Stimulated activated CD8-positive, alpha-beta memory T cell treated with anti-CD3 and anti-CD28 coated beads, Interleukin-7, amount 100 ng/mL, for 4 hours (primary cell): ENCODE measurements around the gene C9orf78.

Experiments
- DNase-seq, 2 donors: peaks; one replicate each; pipeline ENCODE4 v3.0.0-alpha.2; 2020; ENCODE audit warnings: low read depth in 2 of 2

Gene C9orf78

GRCh38 chr9:129840034-129840433 is 5.0 kb upstream of the C9orf78 start:
- DNase-seq, result no peak

DNA sequence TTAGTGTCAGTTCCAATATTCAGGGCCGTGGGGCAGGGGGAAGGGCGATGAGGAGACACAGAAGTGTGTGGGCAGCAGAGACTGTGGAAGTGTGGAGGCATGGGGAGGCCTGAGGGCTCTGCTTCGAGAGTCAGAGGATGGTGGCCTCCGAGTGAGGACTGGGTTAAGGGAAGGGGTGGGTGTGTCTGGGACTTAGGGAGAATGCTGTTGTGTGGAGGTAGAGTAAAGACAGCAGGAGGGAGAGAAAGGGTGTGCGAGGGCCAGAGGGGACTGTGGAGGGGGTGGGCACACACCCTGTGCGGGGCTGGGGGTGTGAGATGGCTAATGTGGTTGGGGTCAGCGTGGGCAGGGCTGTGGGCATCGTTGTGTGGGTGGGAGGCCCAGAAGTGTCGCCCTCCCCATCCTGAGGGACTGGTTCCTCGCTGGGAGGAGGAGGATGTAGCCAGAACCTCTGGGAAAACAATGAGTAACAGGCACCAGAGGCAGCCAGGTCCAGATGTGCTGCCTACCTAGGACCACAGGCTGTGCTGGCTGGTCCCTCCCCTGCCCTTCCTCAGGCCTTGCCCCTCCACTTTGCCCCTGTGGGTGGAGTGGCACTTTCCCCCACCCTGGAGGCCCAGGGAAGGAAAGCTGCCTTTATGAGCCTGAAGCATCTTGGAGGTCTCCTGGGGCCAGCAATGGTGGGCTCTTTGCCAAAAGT is 4.4 kb upstream of the C9orf78 start:
- DNase-seq, result no peak

GRCh38 chr9:129838707-129839259 is 3.7 kb upstream of the C9orf78 start:
- no peak for DNase-seq

DNA sequence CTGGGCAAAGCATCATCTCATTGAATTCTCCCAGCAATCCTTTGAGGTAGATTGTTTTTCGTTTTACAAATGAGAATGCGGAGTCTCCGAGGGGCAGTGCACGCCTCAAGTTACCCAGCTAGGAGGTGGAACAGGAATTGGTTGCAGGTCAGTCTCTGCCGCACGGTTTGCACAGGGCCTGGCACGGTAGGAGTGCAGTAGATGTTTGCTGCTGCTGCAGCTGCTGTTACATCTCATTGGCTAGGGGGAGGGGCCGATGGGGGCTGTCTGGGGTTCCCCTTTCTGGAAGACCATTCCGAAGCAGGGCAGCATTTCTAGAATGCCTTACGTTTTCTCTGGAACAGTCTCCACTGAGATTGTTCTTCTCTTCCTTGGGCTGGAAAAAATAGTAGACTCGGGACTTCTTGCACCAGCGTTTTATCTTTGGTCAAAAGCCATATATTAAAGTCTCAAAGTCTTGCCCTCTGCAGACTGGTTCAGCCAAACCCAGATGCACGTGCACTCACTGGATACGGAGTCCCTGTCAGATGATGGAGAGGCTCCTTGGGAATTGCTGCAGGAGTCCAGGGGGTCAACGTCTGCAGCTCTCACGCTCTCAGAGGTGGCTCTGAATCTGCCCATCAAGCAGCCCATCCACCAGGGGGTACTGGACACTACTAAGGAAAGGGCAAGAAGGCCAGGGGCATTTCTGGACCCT is 1.4 kb upstream of the C9orf78 start:
- DNase-seq, result peak in 1 of 2 donors; percentile 35

DNA sequence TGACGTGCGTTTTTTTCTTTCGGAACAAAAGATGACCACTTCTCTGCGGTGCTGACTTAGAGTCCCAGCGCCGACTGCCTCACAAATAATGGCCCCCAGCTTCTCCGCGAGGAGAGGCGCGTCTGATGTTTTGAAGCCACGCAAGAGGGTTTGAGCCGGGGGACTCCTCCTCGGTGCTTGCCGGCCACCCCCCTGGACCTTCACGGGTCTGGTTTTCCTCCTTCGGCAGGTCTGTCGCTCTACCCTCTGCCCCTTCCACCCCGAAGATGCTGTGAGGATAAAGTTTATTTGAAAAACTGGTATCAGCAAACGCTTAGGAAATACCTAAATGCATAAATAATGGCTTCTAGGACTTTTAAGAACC is 767 bp upstream of the C9orf78 start:
- DNase-seq, result peak in 1 of 2 donors; percentile 6

DNA sequence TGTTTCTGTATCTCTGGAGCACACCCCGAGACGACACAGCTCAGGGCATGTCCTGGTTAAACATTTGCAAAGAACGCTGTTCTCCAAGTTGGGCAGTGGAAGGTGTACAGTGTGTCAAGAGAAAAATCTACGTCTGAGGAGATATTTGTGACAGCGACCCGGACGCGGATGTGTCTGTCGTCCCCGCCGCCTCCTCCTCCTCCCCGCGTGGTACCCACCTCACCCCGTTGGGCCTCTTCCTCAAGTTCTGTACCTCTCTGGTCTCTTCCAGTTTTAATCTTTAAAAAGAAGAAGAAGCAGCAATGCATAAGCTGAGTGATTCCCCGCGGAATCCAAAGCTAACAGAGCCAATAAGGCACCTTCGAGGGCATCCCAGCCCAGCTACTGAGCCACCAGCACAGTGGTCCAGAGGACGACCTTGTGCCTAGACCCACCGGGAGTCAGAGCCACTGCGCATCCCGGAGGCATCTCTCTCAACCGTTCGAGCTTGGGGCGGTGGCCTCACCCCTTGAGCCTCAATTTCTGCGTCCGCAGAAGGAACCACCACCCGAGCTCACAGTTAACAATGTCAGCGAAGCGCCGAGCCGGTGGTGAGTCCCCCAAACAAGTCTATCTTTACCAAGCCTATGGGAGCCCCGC is 467 bp downstream of the C9orf78 start:
- peak in 1 of 2 donors; percentile 20 for DNase-seq

GRCh38 chr9:129832982-129833381 is 2.1 kb downstream of the C9orf78 start:
- DNase-seq, result no peak

- no peak for DNase-seq
Observed at GRCh38 chr9:129828969-129829368, 6.1 kb downstream of the C9orf78 start.

DNA sequence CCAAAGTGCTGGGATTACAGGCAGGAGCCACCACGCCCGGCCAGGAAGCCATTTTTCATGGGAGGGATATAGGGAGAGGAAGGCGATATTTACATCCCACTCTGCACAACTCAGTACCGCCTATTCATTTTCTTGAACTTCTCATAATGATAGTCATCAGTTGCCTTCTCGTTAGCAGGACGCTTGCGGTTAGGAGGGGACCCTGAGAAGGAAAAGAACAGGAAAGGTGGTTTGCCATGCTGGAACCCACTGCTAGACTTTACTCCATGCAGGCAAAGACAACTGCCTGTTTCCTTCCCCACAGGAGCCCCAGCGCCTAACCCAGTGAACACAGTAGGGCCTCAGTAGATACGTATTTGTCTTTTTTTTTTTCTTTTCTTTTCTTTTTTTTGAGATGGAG is 7.0 kb downstream of the C9orf78 start:
- DNase-seq, result no peak

DNA sequence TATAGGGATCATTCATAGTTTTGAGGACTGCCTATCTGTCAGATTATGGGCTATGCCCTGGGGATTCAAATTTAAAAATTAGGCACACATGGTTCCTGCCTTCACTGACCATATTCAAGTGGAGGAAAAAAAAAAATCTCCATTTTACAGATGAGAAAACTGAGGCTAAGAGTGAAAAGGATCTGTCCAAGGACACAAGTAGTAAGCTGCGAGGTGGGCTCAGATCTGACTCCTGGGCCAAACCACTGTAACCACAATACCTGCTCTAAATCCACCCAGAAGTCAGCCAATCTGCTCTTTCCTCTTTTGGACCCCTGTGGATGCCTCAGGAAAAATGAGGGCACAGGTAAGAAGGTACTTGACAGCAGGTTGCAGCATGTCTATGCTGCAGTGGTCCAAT is 8.3 kb downstream of the C9orf78 start:
- DNase-seq, result no peak

- DNase-seq, result no peak
Observed at GRCh38 chr9:129826344-129826743, 8.7 kb downstream of the C9orf78 start.

GRCh38 chr9:129823935-129824601 is 11.0 kb downstream of the C9orf78 start, which contains the start of gene TOR1A:
TOR1A (minus strand) TSS chr9:129824136; CDS start chr9:129824085, 51 bp downstream.
- peak; percentile 85 to 88 for DNase-seq

DNA sequence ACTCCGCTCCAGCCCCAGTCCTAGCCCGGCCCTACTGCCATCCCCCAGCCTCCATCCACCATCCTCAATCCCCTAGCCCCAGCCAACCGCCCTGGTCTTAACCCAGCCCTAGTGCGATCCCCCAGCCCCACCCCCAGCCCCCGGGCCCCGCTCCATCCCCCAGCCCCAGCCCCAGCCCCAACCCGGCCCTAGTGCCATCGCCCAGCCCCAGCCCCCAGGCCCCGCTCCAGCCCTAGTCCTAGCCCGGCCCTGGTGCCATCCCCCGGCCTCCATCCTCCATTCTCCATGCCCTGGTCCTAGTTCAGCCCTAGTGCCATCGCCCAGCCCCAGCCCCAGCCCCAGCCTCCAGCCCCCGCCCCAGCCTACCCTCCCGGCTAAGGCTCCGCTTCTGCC is 11.5 kb downstream of the C9orf78 start:
- DNase-seq, result no peak

DNA sequence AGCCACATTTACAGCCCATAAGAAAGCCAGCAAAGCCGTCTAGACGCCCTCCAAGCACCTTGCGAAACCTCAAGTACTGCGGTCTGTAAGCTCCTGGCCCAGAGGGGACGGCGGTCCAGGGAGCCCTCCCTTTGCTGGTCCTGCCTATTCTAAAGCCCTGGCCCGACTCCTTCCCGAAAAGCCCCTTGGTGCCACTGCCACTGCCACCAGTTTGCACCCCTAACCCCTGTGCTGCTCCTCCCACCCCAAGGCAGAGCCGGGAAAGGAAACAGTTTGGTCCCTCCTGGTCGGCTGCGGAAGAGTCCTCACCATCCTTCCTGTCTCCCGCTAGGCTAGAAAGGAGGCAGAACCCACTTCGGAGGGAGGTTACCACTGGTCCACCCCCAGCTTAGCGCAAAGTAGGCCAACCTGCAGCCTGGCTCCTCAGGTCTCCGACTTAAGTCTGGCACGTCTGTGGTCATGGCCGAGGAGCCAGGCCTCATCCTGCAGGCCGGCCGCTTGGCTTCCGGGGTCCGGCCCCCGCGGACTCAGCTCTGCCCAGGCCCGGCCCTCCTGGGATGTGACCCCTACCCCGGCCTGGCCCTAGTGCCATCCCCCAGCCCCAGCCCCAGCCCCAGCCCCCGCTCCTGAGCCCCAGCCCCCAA is 12.1 kb downstream of the C9orf78 start:
- peak in 1 of 2 donors; percentile 3 for DNase-seq

- no peak for DNase-seq
Observed at GRCh38 chr9:129816501-129817435, 18.3 kb downstream of the C9orf78 start.

DNA sequence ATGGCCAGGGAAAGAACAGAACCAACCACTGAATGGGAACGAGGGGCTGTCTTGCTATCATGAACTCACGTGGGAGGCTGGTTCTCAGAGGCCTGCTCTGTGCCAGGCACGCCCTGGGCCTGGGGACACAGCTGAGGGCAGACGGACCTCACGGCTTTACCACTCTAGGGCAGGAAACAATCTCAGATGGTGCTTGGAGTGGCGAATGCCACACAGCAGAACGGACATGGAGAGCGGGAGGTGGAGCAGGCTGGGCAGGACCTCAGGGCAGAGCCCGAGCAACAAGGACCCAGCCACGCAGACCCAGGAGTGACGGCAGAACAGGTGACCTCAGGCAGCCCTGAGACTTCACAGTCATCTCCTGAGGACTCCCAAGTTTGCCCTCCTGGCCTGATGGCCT is 19.8 kb downstream of the C9orf78 start:
- no peak for DNase-seq

GRCh38 chr9:129814432-129815223 is 20.4 kb downstream of the C9orf78 start:
- DNase-seq, result no peak

DNA sequence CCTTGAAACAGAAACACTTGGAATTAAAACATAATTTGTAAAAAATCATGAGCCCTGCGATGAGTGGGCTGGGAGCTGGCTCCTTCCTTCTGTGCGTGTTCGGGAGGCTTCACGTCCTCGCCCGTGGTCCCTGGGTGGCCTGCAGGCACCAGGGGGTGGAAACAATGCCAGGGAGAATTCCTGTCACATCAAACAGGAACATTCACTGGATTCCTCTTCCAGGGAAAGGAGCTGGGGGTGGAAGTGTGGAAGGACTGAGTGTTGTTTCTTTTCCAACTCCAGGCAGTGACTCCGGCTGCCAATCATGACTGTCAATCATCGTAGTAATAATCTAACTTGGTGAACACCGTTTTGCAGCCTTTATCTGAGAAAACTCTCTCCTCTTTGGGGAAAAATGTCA is 21.4 kb downstream of the C9orf78 start:
- no peak for DNase-seq

DNA sequence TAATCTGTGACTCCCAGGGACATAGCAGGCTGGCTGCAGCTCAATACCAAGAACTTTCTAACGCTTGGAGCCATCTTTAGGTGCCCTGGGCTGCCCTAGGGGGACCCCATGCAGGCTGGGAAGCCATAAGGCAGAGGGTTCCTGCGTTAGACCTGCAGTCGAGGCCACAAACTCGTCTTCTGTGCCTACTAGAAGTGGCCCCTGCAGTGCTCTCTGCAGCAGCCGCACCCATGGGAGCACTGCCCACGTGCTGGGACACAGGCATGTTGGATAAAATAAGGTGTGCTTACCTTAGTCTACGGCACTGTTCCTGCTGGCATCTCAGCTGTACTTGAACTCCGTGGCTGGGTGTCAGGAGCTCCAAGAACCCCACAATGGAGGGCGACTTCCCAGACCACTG is 22.7 kb downstream of the C9orf78 start:
- DNase-seq, result no peak

DNA sequence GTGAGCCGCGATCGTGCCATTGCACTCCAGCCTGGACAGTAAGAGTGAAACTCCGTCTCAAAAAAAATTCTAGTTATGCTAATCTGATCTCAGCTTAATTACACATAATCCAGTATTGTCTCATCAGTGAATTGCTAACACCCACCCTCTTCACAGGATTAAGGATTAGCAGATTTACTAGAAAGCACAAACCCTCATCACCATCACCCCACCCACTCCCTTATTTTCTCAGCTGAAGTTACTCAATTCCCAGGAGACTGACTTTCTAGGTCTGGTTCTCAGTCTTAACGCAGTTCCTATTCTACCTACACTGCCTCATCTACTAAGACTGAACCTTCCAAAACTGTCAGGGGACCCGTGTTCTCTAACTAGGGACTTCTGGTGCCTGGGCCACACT is 23.1 kb downstream of the C9orf78 start:
- DNase-seq, result no peak
